Endothelial cell (in vitro differentiated cells): ENCODE measurements around the gene CPZ. TPM values are rescaled to one million over a fixed set of nuclear protein-coding genes. Genes with fewer than 3 reads are reported as not detected.

Experiments used
- DNase-seq: peaks from one replicate; pipeline ENCODE4 v3.0.0; 2021; ENCODE audit warnings: low spot score
- H3K27ac Mint-ChIP-seq: one replicate; pipeline ENCODE4 v1.8.0; 2021; ENCODE audit warnings: mixed read lengths, inconsistent platforms; ENCODE audit not compliant: unreplicated experiment
- H3K27me3 Mint-ChIP-seq: one replicate; pipeline ENCODE4 v1.8.0; 2021; ENCODE audit warnings: mild to moderate bottlenecking, moderate library complexity, mixed read lengths, inconsistent platforms; ENCODE audit not compliant: unreplicated experiment
- H3K36me3 Mint-ChIP-seq: one replicate; pipeline ENCODE4 v1.8.0; 2021; ENCODE audit warnings: mild to moderate bottlenecking, low read depth, mixed read lengths, inconsistent platforms; ENCODE audit not compliant: unreplicated experiment
- H3K4me1 Mint-ChIP-seq: one replicate; pipeline ENCODE4 v1.8.0; 2021; ENCODE audit warnings: mild to moderate bottlenecking, mixed read lengths, inconsistent platforms; ENCODE audit not compliant: unreplicated experiment
- H3K4me3 Mint-ChIP-seq: one replicate; pipeline ENCODE4 v1.8.0; 2021; ENCODE audit warnings: mild to moderate bottlenecking, mixed read lengths, inconsistent platforms; ENCODE audit not compliant: unreplicated experiment
- H3K9me3 Mint-ChIP-seq: one replicate; pipeline ENCODE4 v1.8.0; 2021; ENCODE audit warnings: mixed read lengths, inconsistent platforms; ENCODE audit not compliant: unreplicated experiment
- total RNA-seq: library from RNA; stranded (reverse); fragmentation: NEBNext Ultra II Directional; extraction: Animal tissue kit (Norgen Biotek cat#: 25700); gene quantifications from one replicate; pipeline ENCODE4 v1.2.1, GENCODE V29; 2021; ENCODE audit not compliant: unreplicated experiment
- TF ChIP-seq, protein P1 (sequence below): fragments of 200-600 bp; sonication (generic); IDR thresholded peaks from one replicate; pipeline ENCODE4 v1.5.0; 2021; ENCODE audit warnings: antibody characterized with exemption; ENCODE audit not compliant: unreplicated experiment

Gene CPZ
- total RNA-seq, 1 donor from 2014 or later, result 0.90 TPM

DNA sequence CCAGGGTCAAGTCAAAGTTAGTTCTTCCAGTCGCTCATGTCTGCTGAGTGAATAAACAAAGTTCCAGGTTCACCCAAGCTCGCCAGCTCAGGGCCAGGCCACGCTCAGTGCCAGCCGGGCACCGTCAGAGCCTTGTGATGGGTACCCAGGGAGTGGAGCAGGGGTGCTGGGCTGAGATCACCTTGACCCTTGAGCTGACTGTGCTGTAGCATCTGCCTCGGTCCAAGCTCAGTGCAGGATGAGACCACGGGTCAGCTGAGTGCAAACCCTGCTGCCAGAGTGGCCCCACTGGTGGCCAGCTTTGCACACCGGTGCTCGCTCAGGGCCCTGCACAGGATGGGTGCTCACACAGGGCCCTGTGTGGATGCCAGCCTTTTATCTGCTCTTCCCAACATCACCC lies 4.3 kb downstream of the CPZ start:
- peaks cover 7% of the 10 kb centered on the region for H3K27me3 Mint-ChIP-seq
- H3K4me1 Mint-ChIP-seq, result peaks cover 3% of the 10 kb centered on the region
- H3K4me3 Mint-ChIP-seq, result no peak overlapping the region
- no peaks in the 10 kb centered on the region for H3K36me3 Mint-ChIP-seq
- no peak overlapping the region for H3K27ac Mint-ChIP-seq
- no peaks in the 10 kb centered on the region for H3K9me3 Mint-ChIP-seq
- TF ChIP-seq, protein P1, sequence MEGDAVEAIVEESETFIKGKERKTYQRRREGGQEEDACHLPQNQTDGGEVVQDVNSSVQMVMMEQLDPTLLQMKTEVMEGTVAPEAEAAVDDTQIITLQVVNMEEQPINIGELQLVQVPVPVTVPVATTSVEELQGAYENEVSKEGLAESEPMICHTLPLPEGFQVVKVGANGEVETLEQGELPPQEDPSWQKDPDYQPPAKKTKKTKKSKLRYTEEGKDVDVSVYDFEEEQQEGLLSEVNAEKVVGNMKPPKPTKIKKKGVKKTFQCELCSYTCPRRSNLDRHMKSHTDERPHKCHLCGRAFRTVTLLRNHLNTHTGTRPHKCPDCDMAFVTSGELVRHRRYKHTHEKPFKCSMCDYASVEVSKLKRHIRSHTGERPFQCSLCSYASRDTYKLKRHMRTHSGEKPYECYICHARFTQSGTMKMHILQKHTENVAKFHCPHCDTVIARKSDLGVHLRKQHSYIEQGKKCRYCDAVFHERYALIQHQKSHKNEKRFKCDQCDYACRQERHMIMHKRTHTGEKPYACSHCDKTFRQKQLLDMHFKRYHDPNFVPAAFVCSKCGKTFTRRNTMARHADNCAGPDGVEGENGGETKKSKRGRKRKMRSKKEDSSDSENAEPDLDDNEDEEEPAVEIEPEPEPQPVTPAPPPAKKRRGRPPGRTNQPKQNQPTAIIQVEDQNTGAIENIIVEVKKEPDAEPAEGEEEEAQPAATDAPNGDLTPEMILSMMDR, result no peak
- no peak for DNase-seq

DNA sequence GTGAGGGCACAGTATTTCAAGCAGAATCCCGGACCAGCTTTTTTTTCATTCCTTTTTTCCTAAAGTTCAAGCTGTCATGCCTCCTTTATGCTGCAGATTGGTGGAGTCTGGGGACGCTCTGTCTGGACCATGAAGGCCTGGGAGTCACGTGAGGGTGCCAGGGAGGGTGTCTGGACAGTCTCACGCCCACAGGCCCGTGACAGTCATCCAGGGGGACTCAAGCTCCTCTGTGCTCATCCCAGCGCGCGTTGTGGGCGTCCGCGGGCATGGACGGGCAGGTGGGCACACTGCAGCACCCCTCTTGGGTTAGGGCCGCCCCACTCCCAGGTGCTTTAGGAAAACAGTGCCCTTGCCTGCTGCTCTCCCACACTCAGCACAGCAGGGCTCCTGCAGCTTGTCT lies 4.8 kb downstream of the CPZ start:
- Mint-ChIP-seq H3K4me3 (no peak overlapping the region), H3K27me3 (peaks cover 7% of the 10 kb centered on the region), H3K9me3 (no peaks in the 10 kb centered on the region), H3K4me1 (peaks cover 3% of the 10 kb centered on the region), H3K27ac (no peak overlapping the region), H3K36me3 (no peaks in the 10 kb centered on the region)
- DNase-seq, result no peak
- TF ChIP-seq, protein P1, result no peak

DNA sequence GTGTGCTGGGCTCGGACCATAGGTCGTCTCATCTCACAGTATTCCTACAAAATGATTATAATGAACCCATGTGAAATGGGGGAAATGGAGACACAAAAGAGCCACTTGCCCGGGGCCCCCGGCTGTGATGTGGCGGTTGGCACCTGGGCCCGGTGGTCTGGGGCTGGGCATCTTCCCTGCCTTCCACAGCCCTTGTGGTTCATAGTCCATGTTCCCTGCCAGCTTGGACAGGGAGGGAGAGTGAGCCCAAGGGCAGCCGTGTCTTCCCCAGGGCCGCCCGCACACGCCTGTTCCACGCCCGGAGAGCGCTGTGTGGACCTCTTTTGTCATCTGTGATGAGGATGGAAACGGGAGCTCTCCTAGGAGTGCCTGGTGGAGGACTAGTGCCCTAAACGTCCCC lies 5.2 kb downstream of the CPZ start:
- H3K4me3 Mint-ChIP-seq, result no peak overlapping the region
- TF ChIP-seq, protein P1, result no peak
- DNase-seq, result no peak
- H3K4me1 Mint-ChIP-seq, result peaks cover 5% of the 10 kb centered on the region
- H3K27ac Mint-ChIP-seq, result no peak overlapping the region
- H3K36me3 Mint-ChIP-seq, result no peaks in the 10 kb centered on the region
- H3K27me3 Mint-ChIP-seq, result peaks cover 7% of the 10 kb centered on the region
- no peaks in the 10 kb centered on the region for H3K9me3 Mint-ChIP-seq

DNA sequence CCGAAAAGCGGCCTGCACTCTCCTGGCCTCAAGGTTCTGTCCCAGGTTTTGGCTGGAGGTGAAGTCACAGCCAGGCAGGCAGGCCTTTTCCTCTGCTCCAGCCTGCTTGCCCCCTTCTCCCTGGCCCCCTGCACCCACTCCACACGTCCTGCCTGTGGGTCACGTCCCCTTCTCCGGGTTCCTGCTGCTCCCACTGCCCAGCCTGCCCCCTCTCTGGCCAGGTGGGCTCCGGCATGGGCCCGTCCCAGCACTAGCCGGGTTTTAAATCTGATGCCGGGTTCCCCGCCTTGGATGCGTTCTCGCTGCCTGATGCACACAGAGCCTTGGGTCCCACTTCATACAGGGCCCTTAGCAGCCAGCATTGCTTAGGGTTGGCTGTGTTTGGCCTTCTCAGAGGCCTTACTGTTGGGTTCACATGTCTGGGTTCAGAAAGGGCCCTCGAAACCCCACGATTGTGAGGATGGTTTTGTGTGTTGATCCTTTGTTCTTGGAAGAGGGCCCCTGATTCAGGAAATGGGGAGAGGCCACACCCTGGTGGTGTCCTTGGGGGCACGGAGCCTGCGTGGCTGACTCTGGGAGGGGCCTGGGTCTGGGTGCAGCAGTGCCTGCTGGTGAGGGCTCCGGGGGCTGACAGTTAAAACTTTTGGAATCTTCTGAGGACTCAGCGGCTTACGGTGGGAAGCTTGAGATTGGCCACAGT lies 6.0 kb downstream of the CPZ start:
- H3K4me1 Mint-ChIP-seq, result peaks cover 5% of the 10 kb centered on the region
- H3K27me3 Mint-ChIP-seq, result peaks cover 7% of the 10 kb centered on the region
- TF ChIP-seq, protein P1, result no peak
- no peaks in the 10 kb centered on the region for H3K36me3 Mint-ChIP-seq
- no peak for DNase-seq
- H3K4me3 Mint-ChIP-seq, result no peak overlapping the region
- no peaks in the 10 kb centered on the region for H3K9me3 Mint-ChIP-seq
- H3K27ac Mint-ChIP-seq, result no peak overlapping the region

DNA sequence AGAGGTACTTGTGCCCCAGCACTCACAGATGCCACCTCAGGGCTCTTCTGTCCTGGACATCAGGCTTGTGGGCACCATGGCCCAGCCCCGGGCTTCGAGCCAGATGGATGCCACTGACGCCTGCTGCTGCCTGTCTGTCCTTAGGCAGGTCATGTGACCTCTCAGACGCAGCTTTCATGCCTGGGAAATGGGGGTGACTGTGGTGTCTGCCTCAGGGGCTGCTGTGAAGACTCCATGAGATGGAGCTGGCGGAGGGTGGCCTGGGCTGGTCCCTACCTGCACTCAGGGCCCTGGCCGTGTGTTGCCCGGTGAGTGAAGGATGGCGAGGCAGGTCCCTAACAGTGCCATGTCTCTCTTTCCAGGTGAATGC lies 6.5 kb downstream of the CPZ start:
- Mint-ChIP-seq H3K27me3 (peaks cover 8% of the 10 kb centered on the region), H3K27ac (no peak overlapping the region), H3K36me3 (no peaks in the 10 kb centered on the region), H3K9me3 (no peaks in the 10 kb centered on the region), H3K4me1 (peaks cover 5% of the 10 kb centered on the region), H3K4me3 (no peak overlapping the region)
- DNase-seq, result no peak
- TF ChIP-seq, protein P1, result no peak
